ENCODE measurements around the gene VEPH1.

DNA sequence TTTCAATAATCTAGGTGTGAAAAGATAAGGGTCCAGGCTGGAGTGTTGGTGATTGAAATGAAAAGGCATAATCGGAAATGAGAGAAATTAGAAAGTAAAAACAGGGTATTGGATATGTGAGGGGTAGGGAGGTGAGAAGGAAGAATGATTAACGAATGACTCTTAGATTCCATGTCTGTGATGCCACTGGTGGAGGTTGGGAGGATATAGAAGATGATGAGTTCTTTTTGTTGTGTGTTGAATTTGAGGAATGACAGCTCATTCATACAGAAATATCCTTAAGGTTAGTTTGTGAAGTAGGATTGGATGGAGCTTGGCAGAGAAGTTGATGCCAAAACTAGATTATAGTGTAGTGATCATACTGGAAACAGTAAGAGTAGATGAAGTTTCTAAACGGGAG, 271.1 kb downstream of the VEPH1 start:
- TF ChIP-seq, protein P1, sequence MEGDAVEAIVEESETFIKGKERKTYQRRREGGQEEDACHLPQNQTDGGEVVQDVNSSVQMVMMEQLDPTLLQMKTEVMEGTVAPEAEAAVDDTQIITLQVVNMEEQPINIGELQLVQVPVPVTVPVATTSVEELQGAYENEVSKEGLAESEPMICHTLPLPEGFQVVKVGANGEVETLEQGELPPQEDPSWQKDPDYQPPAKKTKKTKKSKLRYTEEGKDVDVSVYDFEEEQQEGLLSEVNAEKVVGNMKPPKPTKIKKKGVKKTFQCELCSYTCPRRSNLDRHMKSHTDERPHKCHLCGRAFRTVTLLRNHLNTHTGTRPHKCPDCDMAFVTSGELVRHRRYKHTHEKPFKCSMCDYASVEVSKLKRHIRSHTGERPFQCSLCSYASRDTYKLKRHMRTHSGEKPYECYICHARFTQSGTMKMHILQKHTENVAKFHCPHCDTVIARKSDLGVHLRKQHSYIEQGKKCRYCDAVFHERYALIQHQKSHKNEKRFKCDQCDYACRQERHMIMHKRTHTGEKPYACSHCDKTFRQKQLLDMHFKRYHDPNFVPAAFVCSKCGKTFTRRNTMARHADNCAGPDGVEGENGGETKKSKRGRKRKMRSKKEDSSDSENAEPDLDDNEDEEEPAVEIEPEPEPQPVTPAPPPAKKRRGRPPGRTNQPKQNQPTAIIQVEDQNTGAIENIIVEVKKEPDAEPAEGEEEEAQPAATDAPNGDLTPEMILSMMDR (IDR thresholded peaks at IDR 0.05) = no peak
- no peak for TF ChIP-seq POLR2A (IDR thresholded peaks at IDR 0.05)

All from testis (tissue), 2 donors.